Hepatic stellate cell (primary cell): ENCODE results near the gene CEACAM18.
"Not testable (repeated sequence)": the region's sequence is repeated elsewhere in the genome, so short reads cannot be mapped to it uniquely, and the experiment has no call there.

ENCODE experiments used
- DNase-seq: peaks from one replicate; pipeline ENCODE4 v3.0.0; 2011; ENCODE audit warnings: low spot score

CEACAM18 gene

DNA sequence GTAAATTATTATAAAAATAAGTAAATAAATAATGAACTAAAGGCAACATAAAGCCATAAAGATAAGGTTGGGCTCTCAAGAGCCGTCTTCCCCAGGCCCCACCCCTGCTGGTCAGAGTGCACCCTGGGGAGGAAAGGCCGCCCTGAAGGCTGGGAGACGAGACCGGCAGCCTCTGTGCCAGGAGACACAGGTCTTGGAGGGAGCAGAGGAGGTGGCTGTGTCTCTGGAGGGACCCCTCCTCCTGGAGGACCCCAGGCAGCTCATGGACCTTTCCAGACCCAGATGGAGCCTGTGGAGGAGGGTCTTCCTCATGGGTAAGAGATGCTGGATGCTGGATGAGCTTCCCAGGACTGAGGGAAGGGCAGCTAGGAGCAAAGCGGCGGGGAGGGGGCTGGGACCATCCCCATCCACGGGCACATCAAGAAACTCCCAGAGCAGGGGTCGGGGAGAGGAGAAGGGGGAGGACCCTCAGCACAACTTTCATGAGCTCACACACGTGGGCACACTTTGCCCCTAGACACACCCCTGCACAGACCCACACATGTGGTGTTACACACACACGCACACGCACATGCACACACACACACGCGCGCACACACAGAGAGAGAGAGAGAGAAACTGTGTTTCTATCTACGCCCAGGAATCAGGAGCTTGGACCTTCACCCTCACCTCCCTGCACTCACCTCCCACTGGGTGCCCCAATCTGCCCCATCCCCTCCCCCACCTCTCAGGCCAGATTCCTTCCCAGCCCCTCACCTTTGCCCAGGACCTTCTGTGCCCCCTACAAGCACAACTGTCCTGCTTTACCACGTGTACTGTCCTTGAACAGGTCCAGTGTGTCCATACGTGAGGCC is at the start of gene CEACAM18:
CEACAM18 (plus strand) TSS at position 159 of the 854 bp plus-strand sequence.
- DNase-seq, result no peak

DNA sequence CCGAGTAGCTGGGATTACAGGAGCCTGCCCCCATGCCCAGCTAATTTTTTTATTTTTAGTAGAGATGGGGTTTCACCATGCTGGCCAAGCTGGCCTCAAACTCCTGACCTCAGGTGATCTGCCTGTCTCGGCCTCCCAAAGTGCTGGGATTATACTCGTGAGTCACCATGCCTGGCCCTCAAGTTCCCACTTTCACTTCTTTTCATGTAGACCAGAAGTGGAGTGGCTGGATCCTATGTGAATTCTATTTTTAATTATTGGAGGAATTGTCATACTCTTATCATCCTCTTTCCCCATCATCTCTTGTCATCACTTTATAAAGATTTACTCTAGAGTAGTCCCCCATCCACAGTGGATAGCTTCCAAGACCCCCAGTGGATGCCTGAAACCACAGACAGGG is 48.1 kb upstream of the CEACAM18 start:
- no peak for DNase-seq

DNA sequence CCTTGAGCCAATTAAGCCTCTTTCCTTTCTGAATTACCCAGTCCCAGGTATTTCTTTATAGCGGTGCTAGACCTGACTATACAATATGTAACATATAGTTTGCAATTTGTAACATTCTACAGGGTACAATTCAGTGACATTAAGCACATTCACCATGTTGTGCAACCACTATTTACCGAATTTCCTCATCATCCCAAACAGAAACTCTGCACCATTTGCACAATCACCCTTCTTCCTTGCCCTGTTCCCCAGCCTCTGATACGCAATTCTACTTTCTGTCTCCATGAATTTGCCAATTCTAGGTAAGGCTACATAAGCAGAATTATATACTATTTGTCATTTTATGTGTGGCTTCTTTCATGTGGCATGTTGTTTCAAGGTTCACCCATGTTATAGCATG is 47.2 kb upstream of the CEACAM18 start:
- DNase-seq, result no peak

DNA sequence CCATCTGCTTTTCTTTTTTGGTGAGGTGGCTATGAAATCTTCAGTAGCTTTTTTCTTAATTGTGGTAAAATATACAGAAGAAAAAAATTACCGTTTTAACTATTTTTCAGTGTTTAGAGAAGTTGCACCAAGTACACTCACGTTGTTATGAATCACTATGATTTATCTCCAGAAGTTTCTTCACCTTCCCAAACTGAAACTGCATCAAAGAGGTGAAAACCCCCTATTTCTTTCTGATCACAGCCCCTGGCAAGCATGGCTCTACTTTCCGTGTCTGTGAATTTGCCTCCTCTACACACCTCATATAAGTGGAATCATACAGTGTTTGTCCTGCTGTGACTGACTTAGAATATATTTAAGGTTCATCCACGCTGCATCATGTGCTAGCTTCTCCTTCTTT is 45.3 kb upstream of the CEACAM18 start:
- DNase-seq, result no peak

DNA sequence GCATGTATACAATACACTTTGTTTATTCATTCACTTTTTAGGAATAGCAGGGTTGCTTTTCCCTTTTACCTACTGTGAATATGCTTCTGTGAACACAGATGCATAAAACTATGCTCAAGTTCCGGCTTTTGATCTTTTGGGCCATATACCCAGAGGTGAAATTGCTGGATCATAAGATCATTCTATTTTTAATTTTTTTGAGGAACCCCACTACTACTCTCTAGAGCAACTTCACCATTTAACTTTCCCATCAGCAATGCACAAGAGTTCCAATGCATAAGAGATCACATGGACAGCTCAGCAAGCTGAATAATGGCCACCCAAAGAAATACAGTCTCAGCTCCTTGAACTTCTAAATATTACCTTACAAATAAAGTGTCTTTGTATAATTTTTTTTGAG is 43.9 kb upstream of the CEACAM18 start:
- no peak for DNase-seq

DNA sequence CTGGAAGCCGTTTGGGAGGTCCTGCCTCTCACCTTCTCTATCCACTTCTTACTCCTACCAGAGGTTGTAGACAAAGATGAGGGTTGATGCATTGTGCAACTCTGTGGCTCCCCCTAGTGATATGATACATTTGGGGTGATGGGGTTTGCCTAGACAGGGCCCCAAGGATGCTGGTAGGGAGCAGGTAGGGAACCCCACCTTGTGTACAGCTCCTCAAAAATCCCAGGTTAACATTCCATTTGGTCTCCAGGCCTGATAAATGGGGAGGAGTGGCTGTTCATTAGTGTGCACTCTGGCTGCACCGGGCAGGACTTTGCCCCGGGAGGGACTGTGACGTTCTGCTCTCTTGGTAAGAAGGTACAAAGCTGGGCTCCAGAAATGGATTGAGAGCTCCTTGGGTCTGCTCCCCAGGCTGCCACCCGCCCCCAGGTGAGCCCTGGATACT is 39.3 kb upstream of the CEACAM18 start:
- no peak for DNase-seq

DNA sequence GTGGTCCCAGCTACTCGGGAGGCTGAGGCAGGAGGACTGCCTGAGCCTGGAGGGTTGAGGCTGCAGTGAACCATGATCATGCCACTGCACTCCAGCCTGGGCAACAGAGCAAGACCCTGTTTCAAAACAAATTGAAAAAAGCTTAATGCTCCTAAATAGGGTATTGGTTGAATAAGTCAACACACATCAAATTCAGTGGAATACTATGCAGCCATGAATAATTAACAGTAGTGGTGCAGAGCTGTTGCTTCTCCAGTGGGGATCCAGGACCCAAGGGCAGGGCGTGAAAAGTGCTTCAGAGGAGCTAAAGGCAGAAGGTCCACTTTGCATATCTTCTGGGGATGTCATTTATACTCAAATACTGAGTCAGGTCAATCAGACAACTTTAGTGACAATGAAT is 38.3 kb upstream of the CEACAM18 start:
- no peak for DNase-seq

DNA sequence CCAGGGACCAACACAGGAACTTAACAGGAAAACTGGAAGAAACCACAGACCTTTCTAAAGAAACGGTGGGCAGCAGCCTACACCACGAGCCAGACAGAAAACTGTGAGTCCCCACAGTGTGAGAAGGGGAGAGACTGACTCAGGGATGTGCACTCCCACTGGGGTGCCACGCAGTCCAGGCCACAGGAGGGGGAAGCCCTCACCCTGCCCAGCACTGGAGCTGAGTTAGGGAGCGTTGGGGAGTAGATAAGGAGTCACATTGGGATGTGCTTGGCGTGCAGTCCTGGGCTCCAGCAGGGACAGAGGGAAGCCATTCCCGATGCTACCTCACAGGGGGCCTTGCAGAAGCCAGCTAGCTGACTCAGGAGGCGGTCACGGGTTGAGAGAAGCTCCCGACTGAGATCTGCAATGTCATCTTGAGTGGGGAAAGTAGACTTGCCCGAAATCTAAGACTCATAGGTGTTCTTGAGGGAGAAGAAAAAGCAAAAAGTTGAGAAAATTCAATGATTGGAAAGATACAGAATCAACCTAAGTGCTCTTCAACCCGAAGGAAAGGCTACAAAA is 37.4 kb upstream of the CEACAM18 start:
- DNase-seq, result no peak

DNA sequence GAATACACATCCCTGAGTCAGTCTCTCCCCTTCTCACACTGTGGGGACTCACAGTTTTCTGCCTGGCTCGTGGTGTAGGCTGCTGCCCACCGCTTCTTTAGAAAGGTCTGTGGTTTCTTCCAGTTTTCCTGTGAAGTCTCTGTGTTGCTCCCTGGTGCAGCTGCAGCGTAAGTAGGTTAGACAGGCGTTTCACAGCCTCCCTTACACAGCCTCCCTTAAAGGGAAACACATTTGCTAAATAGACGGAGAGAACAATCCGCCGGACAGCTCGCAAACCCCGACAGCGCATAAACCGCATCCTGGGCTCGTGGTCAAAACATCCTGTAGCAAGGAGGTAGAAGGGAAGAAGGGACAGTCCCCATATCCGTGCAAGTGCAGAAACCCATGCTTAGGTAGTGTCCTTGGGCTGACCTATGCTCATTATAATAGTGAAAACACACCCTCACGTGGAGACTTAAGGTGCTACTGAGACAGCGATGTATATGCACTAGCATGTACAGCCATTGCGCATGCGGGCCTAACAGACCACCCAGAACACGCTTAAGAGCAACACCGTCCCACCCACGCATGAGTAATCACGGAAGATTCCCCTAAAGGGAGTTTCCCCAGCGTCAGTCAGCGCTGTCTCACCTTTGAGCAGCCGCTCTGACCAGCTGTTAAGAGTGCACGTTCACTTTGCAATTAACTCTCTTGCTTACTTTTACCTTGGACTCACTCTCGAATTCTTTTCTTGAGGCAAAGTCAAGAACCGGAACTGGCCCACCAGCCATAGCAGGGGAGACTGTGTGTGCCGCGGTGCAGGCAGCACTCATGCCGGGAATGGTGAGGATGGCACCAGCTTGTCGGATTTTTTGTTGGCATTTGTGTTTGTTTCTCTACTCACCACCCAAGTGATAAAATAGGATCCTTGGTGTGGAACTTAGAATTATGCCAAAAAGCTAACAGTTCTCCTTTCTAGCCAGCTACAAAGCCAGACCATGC is 36.6 kb upstream of the CEACAM18 start:
- DNase-seq, result no peak

DNA sequence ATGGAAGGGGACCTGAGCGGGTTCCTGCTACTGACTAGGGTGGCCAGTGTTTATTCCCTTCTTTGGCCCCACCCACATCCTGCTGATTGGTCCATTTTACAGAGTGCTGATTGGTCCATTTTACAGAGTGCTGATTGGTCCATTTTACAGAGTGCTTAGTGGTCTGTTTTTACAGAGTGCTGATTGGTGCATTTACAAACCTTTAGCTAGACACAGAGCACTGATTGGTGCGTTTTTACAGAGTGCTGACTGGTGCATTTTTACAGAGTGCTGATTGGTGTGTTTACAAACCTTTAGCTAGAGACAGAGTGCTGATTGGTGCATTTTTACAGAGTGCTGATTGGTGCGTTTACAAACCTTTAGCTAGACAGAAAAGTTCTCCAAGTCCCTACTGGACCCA is 30.8 kb upstream of the CEACAM18 start:
- DNase-seq, result not testable (repeated sequence)

DNA sequence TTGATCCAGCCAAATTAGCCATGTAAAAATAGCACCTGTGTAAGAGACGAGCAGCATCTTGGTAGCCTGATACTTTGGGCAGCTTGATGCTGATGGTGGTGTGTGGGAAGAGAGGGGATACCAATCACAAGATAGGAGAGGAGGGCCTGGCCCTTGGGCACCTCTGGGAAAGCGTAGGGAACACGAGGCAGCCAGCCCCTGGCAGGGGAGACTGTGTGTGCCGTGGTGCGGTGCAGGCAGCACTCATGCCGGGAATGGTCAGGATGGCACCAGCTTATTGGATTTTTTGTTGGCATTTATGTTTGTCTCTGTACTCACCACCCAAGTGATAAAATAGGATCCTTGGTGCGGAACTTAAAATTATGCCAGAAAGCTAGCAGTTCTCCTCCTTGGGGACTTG is 30.3 kb upstream of the CEACAM18 start:
- no peak for DNase-seq

DNA sequence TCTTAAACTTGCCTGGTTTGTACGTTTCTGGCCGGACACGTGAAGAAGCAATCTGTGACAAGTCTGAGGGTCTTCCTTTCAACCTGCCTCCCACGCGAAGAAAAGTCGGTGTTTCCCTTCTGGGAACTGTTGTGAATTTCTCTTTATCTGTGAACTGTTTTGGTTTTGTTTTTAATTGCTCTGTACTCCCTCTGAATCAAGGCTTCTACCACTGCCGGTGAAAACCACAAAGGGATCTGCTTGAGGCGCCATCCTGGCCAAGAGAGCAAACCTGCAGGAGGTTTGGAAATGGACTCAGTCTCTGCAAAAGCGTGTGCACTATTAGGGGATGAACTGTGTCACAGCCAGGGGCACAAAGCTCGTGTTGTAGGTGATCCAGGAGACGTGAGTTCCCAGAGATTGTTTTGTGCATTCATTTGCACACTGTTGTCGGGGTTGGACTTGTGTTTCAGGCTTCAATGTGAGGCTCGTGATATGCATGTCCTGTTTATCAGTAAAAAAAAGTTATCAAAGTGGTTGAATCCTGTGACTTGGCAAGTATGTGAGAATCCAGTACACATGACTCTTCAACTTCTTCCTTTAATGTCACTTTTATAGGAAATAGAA is 29.8 kb upstream of the CEACAM18 start:
- DNase-seq, result no peak

DNA sequence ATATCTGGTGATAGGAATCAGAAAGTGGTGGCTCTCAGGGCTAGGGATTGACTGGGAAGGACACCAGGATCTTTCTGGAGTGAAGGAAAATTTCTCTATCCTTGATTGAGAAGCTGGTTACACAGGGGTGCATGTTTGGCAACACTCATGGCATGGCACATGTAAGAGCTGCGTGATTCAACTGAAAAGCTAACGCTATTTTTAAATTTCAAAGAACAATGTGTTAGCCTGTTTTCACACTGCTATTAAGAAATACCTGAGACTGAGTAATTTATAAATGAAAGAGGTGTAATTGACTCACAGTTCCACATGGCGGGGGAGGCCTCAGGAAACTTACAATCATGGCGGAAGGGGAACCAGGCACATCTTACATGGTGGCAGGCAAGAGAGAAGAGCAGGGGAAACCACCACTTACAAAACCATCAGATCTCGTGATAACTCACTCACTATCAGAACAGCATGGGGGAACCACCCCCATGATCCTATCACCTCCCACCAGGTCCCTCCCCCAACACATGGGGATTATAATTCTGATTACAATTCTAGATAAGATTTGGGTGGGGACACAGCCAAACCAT is 27.5 kb upstream of the CEACAM18 start:
- DNase-seq, result no peak

DNA sequence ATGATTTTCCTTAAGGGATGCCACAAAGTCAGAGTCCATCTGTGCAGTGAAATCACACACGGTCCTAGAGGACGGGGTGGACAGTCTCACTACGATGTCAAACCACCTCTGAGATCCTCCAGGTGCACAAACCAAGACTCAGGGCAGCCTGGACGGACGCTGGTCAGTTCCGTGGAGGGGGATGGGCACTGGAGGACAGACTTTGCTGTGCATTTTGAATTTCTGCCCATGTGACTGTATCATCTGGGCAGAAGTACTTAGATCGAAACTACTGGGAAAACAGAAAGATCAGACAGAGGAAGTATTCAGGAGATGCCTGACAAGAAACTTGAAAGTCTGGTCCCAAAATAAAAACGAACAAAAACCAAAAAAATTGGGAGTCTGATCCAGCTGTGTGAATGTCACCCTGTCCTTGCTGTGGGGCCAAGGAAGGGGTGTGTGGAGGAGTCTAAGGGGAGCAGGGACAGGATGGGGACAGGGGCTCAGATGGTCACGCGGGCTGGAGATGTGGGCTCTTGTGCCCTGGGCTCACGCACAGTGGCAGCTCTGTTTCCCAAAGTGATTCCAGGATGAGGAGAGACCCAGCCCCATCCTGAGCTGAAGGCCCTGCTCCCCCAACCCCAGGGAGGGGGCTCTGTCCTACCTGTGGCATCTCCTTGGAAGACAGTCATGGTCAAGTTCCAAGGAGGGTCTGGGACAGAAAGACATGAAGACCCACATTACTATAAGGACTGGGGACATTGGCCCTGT is 21.6 kb upstream of the CEACAM18 start:
- DNase-seq, result no peak

DNA sequence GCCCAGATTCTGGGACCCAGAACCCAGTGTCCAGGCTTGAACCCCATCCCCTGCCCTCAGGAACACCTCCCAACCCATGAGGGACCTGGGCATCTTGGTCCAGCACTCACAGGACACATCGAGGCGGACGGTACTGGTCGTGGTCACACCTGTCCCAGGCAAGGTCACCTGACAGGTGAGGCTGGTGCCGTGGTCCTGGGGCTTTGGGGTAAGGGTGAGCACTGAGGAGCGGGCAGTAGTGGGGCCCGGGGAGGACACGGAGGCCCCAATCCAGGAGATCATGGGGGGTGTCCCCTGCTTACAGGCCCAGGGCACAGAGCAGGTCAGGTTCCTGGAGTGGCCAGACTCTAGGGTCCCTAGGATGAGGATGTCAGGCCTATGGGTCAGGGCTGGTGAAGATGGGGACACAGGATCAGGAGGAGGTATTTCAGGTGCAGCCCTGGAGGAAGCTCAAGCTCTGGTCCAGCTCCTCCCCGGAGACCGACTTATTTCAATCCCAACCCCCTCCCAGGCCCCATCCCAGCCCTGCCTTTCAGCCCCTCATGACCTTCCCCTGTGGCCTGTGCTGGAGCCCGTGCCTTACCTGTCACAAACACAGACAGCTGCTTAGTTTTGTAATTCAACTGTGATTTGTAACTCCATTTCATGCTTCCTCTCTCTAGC is 20.9 kb upstream of the CEACAM18 start:
- no peak for DNase-seq

DNA sequence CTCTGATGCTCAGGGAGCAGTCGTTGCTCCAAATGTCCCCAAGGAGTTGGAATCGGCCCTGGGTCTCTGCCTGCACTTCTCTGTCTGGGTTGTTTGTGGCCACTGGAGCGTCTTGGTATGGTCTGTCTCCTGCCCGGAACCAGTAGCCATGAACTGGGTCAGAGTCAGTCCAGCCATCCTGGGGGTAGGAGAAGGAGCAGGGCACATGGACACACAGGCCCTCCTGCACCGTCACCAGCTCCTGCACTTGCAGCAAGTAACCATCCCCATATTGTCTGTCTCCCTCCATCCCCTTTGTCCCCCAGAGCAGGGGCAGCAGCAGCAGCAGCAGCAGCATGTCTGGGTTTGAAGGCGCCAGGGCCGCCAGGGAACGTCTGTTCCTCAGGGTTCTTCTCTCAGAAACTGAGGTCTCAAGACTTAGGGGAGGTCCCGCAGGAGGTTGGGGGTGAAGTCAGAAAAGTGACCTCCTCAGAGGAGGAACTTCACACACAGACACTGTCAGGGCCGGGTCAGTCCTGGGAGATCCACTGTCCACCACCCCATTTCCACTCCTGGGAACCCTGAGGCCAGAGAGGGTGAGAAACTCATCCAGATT is 20.2 kb upstream of the CEACAM18 start, which contains the start of gene SIGLEC8:
SIGLEC8 (minus strand) TSS at position 404 of the 595 bp plus-strand sequence; CDS start at position 337, 67 bp downstream.
- DNase-seq, result no peak

DNA sequence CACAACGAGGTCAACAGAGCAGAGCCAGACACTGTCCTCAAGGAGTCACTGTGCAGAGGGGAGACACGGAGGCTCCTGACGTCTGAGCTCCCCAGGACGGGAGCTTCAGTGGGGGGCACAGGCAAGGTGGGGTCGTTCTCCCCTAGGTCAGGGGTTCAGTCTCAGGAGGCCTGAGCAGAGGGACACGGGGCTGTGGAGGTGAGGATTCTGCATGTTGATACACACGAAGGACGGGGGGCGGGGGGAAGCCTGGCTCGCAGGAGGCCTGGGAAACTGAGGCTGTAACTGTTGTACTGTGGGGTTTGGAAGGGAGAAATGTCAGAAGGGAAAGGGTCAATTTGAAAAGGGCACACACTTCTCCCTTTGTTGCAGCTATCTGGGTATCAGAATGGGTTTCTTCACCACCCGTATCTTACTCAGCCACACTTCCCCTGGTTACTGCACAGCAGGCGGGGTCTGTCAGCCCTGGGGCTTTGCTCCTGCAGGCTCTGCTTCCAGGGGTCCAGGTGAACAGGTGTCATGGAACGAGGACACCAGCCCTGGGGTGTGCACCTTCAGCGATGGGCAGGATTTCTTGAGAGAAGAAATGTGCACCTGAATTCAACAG is 19.3 kb upstream of the CEACAM18 start:
- no peak for DNase-seq

DNA sequence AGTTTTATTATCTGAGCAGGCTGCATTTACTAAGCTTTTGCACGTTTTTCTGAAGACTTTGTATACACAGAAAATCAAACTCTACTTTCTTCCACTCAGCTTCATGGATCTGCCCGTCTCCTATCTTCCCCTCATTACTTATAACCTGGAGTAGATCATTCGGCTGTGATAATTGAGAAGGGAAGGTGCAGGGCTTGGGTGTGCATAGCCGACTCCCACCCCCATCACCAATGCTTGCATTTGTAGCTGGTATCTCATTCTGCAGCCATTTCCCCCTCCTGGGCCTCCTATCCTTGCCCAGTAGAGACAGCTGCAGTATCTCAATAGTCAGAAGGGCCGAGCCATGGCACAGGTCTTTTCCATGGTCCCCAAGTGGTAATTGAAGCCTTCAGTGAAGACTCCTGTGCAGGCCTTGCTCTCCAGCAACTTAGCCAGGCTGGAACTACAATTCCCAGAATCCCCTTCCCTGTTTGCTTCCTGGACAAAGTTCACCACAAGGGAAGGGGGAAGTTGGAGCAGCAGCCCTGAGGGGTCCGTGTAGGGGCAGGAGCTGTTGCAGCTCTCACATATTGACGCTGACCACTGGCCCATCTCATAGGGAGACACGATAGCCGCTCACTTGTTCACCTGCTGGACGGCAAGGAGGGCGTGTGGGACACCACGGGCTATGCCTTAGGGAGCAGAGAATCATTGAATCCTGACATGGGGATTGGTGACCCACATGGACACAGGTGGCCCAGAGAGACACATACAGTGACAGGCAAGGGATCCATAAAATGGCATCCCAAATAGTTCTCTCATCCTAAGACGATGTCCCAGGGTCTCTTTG is 18.0 kb upstream of the CEACAM18 start:
- DNase-seq, result no peak
